ENCODE results near the gene GRP. TPM values are rescaled to one million over a fixed set of nuclear protein-coding genes. Genes with fewer than 3 reads are reported as not detected.

GRP gene
- total RNA-seq: not detected in 2 replicates

DNA sequence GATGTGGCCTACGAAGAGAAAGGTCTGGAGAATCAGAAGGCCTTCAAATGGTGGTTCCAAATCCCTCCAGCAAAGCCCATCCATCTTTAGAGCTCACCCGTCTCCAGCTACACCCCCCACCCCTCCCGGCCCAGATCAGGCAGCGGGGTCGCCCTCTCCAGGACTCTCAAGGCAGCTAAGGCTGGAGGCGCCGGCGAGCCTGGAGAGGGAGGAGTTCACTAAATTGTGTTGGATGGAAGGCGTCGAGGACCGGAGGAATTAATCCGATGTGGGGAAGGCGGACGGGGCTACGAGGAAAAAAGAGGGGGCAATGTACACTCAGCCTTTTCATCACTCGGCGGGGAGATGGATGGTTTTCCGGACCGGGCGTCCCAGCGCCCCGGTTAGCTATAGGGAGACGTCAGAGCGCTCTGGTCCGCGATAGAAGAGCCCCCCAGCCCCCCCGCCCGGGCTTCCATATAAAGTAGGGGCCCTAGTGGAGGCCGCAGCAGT, at the start of gene GRP:
TSS of gene GRP (plus strand) at position 487 of the 492 bp plus-strand sequence. CDS start 108 bp downstream, outside the sequence.
- DNase-seq (ENCODE audit: low spot score): no peak
- no peaks in the 10 kb centered on the region for H3K4me1 Mint-ChIP-seq (ENCODE audit: low read depth)
- H3K27ac Mint-ChIP-seq: no peak within 1 kb of the TSS
- H3K27me3 Mint-ChIP-seq (ENCODE audit: insufficient read depth): peaks cover 60% of the 10 kb centered on the region
- no peaks in the 10 kb centered on the region for H3K36me3 Mint-ChIP-seq (ENCODE audit: low read depth)
- no peak within 1 kb of the TSS for H3K4me3 Mint-ChIP-seq
- intact Hi-C loops (cut with micrococcal nuclease): loop anchor here (2.0 to 5.0 kb wide), 2 partner anchors 53 to 137 kb away; partner anchors contain the start of gene RAX
- no peaks in the 10 kb centered on the region for H3K9me3 Mint-ChIP-seq

GRCh38 chr18:59172664-59173249, 47.2 kb upstream of the GRP start:
- DNase-seq (ENCODE audit: low spot score): no peak
- intact Hi-C loops (cut with micrococcal nuclease): loop anchor here (5.0 kb wide), 1 partner anchor 35 kb away; the partner anchor contains the start of gene SEC11C
- H3K4me1 Mint-ChIP-seq (ENCODE audit: low read depth): no peaks in the 10 kb centered on the region
- H3K4me3 Mint-ChIP-seq: no peak overlapping the region
- H3K9me3 Mint-ChIP-seq: peaks cover 38% of the 10 kb centered on the region
- H3K27ac Mint-ChIP-seq: no peak overlapping the region
- H3K27me3 Mint-ChIP-seq (ENCODE audit: insufficient read depth): peaks cover 5% of the 10 kb centered on the region
- H3K36me3 Mint-ChIP-seq (ENCODE audit: low read depth): no peaks in the 10 kb centered on the region

DNA sequence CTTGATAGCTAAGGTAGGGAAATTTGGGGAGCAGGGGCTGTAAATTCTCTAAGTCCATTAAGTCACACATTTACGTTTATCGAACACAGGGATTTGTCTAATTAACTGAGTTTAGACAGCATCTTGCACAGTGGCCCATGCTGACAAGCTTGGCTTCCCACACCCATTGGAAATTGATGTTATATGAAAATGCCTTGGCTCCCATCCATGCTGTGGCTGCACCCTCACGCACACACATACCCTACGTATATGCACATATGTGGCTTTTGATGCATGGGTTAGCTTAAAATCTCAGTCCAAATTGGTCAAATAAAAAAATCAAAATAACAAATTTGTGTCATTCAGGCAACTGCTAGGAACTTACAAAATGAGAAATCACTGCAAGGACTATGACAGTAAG, 42.5 kb upstream of the GRP start:
- H3K4me1 Mint-ChIP-seq (ENCODE audit: low read depth): no peaks in the 10 kb centered on the region
- peaks cover 21% of the 10 kb centered on the region for H3K9me3 Mint-ChIP-seq

GRCh38 chr18:59180150-59180845, 39.7 kb upstream of the GRP start:
- no peak for DNase-seq (ENCODE audit: low spot score)
- no peaks in the 10 kb centered on the region for H3K9me3 Mint-ChIP-seq
- H3K4me3 Mint-ChIP-seq: no peak overlapping the region
- H3K27ac Mint-ChIP-seq: no peak overlapping the region
- H3K4me1 Mint-ChIP-seq (ENCODE audit: low read depth): no peaks in the 10 kb centered on the region
- intact Hi-C loops (cut with micrococcal nuclease): no loop called here
- peaks cover 11% of the 10 kb centered on the region for H3K27me3 Mint-ChIP-seq (ENCODE audit: insufficient read depth)
- H3K36me3 Mint-ChIP-seq (ENCODE audit: low read depth): no peaks in the 10 kb centered on the region

More for the DNA sequence above, 42.5 kb upstream of the GRP start:
- no peaks in the 10 kb centered on the region for H3K36me3 Mint-ChIP-seq (ENCODE audit: low read depth)
- no peak for DNase-seq (ENCODE audit: low spot score)
- no peak overlapping the region for H3K27ac Mint-ChIP-seq
- H3K27me3 Mint-ChIP-seq (ENCODE audit: insufficient read depth): no peaks in the 10 kb centered on the region
- no peak overlapping the region for H3K4me3 Mint-ChIP-seq
- intact Hi-C loops (cut with micrococcal nuclease): no loop called here

GRCh38 chr18:59182673-59183072, 37.3 kb upstream of the GRP start:
- H3K36me3 Mint-ChIP-seq (ENCODE audit: low read depth): no peaks in the 10 kb centered on the region
- H3K4me1 Mint-ChIP-seq (ENCODE audit: low read depth): no peaks in the 10 kb centered on the region
- H3K9me3 Mint-ChIP-seq: no peaks in the 10 kb centered on the region
- peaks cover 19% of the 10 kb centered on the region for H3K27me3 Mint-ChIP-seq (ENCODE audit: insufficient read depth)
- DNase-seq (ENCODE audit: low spot score): no peak
- intact Hi-C loops (cut with micrococcal nuclease): no loop called here
- H3K4me3 Mint-ChIP-seq: no peak overlapping the region
- no peak overlapping the region for H3K27ac Mint-ChIP-seq

DNA sequence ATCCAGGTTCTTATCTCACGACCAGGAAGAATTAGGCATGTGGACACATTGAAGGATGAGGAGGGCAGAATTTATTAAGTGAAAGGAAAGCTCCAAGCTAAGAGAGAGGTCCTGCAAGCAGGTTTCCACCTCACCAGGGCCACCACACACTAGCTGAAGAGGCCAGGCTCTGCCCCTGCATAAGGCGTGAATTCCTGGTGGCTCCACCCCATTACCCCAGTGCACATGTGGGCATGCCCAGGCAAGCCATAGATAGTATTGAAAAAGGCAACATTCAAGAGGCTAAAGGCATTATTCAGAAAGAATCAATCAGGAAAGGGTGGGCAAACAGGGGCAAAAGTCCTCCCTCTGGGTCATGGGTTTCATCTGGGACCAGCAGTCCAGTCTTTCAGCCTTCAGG, 30.9 kb upstream of the GRP start:
- peaks cover 19% of the 10 kb centered on the region for H3K27me3 Mint-ChIP-seq (ENCODE audit: insufficient read depth)
- no peaks in the 10 kb centered on the region for H3K4me1 Mint-ChIP-seq (ENCODE audit: low read depth)
- H3K27ac Mint-ChIP-seq: no peak overlapping the region
- intact Hi-C loops (cut with micrococcal nuclease): no loop called here
- no peak for DNase-seq (ENCODE audit: low spot score)
- H3K9me3 Mint-ChIP-seq: no peaks in the 10 kb centered on the region
- H3K4me3 Mint-ChIP-seq: no peak overlapping the region
- no peaks in the 10 kb centered on the region for H3K36me3 Mint-ChIP-seq (ENCODE audit: low read depth)

GRCh38 chr18:59189746-59190145, 30.2 kb upstream of the GRP start:
- no peaks in the 10 kb centered on the region for H3K36me3 Mint-ChIP-seq (ENCODE audit: low read depth)
- DNase-seq (ENCODE audit: low spot score): no peak
- H3K9me3 Mint-ChIP-seq: no peaks in the 10 kb centered on the region
- no peaks in the 10 kb centered on the region for H3K4me1 Mint-ChIP-seq (ENCODE audit: low read depth)
- peaks cover 14% of the 10 kb centered on the region for H3K27me3 Mint-ChIP-seq (ENCODE audit: insufficient read depth)
- intact Hi-C loops (cut with micrococcal nuclease): no loop called here
- no peak overlapping the region for H3K4me3 Mint-ChIP-seq
- H3K27ac Mint-ChIP-seq: no peak overlapping the region

GRCh38 chr18:59196161-59196725, 23.7 kb upstream of the GRP start:
- no peak overlapping the region for H3K27ac Mint-ChIP-seq
- H3K4me1 Mint-ChIP-seq (ENCODE audit: low read depth): no peaks in the 10 kb centered on the region
- no peaks in the 10 kb centered on the region for H3K9me3 Mint-ChIP-seq
- intact Hi-C loops (cut with micrococcal nuclease): no loop called here
- DNase-seq (ENCODE audit: low spot score): no peak
- peaks cover 16% of the 10 kb centered on the region for H3K27me3 Mint-ChIP-seq (ENCODE audit: insufficient read depth)
- H3K36me3 Mint-ChIP-seq (ENCODE audit: low read depth): no peaks in the 10 kb centered on the region
- H3K4me3 Mint-ChIP-seq: no peak overlapping the region

- Mint-ChIP-seq H3K4me1 (ENCODE audit: low read depth) (no peaks in the 10 kb centered on the region), H3K36me3 (ENCODE audit: low read depth) (no peaks in the 10 kb centered on the region), H3K9me3 (no peaks in the 10 kb centered on the region), H3K27ac (no peak overlapping the region), H3K27me3 (ENCODE audit: insufficient read depth) (peaks cover 13% of the 10 kb centered on the region), H3K4me3 (no peak overlapping the region)
- intact Hi-C loops (cut with micrococcal nuclease): no loop called here
- DNase-seq (ENCODE audit: low spot score): no peak
These were observed 22.3 kb upstream of the GRP start for GRCh38 chr18:59197636-59198035.

DNA sequence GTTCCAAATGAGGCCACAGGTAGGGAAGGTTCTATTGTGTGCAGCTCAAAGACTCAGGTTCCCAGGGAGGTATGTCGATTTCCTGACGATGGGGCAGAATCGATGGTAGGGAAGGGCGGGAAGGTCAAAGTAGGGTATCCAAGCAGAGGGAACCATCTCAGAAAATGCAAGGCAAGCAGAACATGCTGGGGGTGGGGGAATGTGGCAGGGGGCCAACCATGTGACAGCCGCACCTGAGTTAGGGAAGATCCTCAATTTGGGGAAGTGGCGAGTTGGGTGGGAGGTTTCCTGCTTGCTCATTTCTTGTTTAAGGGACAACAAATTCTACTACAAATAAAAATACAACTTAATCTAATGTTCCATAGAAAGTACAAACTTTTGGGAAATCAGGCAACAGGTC, 21.7 kb upstream of the GRP start:
- H3K36me3 Mint-ChIP-seq (ENCODE audit: low read depth): no peaks in the 10 kb centered on the region
- no peak overlapping the region for H3K4me3 Mint-ChIP-seq
- no peak overlapping the region for H3K27ac Mint-ChIP-seq
- intact Hi-C loops (cut with micrococcal nuclease): no loop called here
- no peaks in the 10 kb centered on the region for H3K4me1 Mint-ChIP-seq (ENCODE audit: low read depth)
- no peak for DNase-seq (ENCODE audit: low spot score)
- H3K9me3 Mint-ChIP-seq: no peaks in the 10 kb centered on the region
- H3K27me3 Mint-ChIP-seq (ENCODE audit: insufficient read depth): peaks cover 13% of the 10 kb centered on the region

DNA sequence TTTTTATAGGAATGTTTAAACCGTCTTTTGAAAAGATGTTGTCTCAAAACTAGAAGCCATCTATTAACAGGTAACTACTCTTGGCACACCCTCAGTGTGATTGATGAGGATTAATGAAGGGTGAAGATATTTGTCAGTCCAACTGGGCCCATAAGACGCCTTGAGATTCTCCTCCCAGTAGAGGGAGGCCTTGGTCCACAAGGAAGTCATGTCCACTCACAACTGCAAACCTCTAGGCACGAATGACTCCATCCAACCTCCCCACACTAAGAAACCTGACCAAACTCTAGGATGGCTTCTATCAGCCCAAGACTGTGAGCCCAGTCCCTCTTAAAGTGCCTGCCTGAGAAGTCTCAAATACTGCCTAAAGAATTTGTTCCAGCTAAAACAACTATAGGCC, 19.2 kb upstream of the GRP start:
- intact Hi-C loops (cut with micrococcal nuclease): no loop called here
- H3K27ac Mint-ChIP-seq: no peak overlapping the region
- DNase-seq (ENCODE audit: low spot score): no peak
- no peak overlapping the region for H3K4me3 Mint-ChIP-seq
- H3K4me1 Mint-ChIP-seq (ENCODE audit: low read depth): no peaks in the 10 kb centered on the region
- H3K27me3 Mint-ChIP-seq (ENCODE audit: insufficient read depth): peaks cover 21% of the 10 kb centered on the region
- no peaks in the 10 kb centered on the region for H3K36me3 Mint-ChIP-seq (ENCODE audit: low read depth)
- H3K9me3 Mint-ChIP-seq: no peaks in the 10 kb centered on the region

- Mint-ChIP-seq H3K4me1 (ENCODE audit: low read depth) (no peaks in the 10 kb centered on the region), H3K27me3 (ENCODE audit: insufficient read depth) (peaks cover 21% of the 10 kb centered on the region), H3K27ac (no peak overlapping the region), H3K9me3 (no peaks in the 10 kb centered on the region), H3K36me3 (ENCODE audit: low read depth) (no peaks in the 10 kb centered on the region), H3K4me3 (no peak overlapping the region)
- no peak for DNase-seq (ENCODE audit: low spot score)
- intact Hi-C loops (cut with micrococcal nuclease): no loop called here
These were observed 17.6 kb upstream of the GRP start for GRCh38 chr18:59202258-59202820.

- Mint-ChIP-seq H3K4me3 (no peak overlapping the region), H3K9me3 (no peaks in the 10 kb centered on the region), H3K27ac (no peak overlapping the region), H3K4me1 (ENCODE audit: low read depth) (no peaks in the 10 kb centered on the region), H3K27me3 (ENCODE audit: insufficient read depth) (peaks cover 16% of the 10 kb centered on the region), H3K36me3 (ENCODE audit: low read depth) (no peaks in the 10 kb centered on the region)
- no peak for DNase-seq (ENCODE audit: low spot score)
- intact Hi-C loops (cut with micrococcal nuclease): no loop called here
These were observed 12.5 kb upstream of the GRP start for GRCh38 chr18:59207506-59207905.
